ENCODE data around the gene DTX3L. TPM values are rescaled to one million over a fixed set of nuclear protein-coding genes. Genes with fewer than 3 reads are reported as not detected.

The DTX3L gene
- total RNA-seq, 1 experiment from 2014 or later = 41.7 TPM

DNA sequence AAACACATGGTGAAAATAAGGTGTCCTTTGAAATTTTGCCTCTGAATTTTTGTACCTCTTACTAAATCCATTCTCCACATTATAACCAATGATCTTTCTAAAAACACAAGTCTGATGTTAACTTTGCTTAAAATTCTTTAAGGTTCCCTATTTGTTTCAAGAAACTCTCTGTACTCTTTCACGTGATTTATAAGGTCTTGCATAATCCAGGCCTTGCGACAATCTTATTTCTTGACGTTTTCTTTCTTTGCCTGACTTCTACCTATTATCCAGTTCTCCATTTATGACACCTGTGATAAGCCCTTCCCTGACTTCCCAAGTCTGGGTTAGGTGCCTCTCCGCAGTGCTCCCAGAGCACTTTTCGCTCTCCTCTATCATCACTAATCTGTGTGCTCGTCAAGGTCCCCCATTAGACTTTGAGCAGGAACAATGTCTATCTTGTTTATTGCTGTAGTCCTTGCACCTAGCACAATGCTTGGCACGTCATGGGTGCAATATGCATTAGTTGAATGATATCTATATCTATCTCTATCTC, 25.1 kb upstream of the DTX3L start:
- CTCF ChIA-PET = no interaction called here
- Histone ChIP-seq H3F3A (ENCODE audit: insufficient read depth, low read depth) (peaks cover 16% of the 10 kb centered on the region), H3K27ac (no peak overlapping the region), H3K27me3 (ENCODE audit: insufficient read depth, low read depth) (no peaks in the 10 kb centered on the region), H3K4me3 (no peak overlapping the region), H3K4me1 (replicated peaks; ENCODE audit: insufficient read depth) (peaks cover 12% of the 10 kb centered on the region), H2AFZ (no peak overlapping the region), H3K9me2 (ENCODE audit: insufficient read depth) (no peaks in the 10 kb centered on the region), H4K20me1 (ENCODE audit: insufficient read depth) (no peaks in the 10 kb centered on the region), H3K4me2 (no peak overlapping the region), H3K79me2 (ENCODE audit: low read depth) (no peaks in the 10 kb centered on the region), H3K9me3 (ENCODE audit: insufficient read depth, low read depth) (no peaks in the 10 kb centered on the region; the same call in 1 of the 2 replicates), H3K36me3 (ENCODE audit: low read depth) (no peaks in the 10 kb centered on the region)
- POLR2A ChIA-PET (ENCODE audit: unreplicated experiment) = no interaction called here
- TF ChIP-seq EZH2 (IDR thresholded peaks at IDR 0.05; ENCODE audit: low read depth) = no peak
- TF ChIP-seq, protein P1, sequence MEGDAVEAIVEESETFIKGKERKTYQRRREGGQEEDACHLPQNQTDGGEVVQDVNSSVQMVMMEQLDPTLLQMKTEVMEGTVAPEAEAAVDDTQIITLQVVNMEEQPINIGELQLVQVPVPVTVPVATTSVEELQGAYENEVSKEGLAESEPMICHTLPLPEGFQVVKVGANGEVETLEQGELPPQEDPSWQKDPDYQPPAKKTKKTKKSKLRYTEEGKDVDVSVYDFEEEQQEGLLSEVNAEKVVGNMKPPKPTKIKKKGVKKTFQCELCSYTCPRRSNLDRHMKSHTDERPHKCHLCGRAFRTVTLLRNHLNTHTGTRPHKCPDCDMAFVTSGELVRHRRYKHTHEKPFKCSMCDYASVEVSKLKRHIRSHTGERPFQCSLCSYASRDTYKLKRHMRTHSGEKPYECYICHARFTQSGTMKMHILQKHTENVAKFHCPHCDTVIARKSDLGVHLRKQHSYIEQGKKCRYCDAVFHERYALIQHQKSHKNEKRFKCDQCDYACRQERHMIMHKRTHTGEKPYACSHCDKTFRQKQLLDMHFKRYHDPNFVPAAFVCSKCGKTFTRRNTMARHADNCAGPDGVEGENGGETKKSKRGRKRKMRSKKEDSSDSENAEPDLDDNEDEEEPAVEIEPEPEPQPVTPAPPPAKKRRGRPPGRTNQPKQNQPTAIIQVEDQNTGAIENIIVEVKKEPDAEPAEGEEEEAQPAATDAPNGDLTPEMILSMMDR (conservative IDR thresholded peaks at IDR 0.05) = no peak
- no TSS peak for BruUV-seq (replicated peaks)
- no peak for DNase-seq
- intact Hi-C loops (cut with micrococcal nuclease; ENCODE audit: unreplicated experiment) = no loop called here

DNA sequence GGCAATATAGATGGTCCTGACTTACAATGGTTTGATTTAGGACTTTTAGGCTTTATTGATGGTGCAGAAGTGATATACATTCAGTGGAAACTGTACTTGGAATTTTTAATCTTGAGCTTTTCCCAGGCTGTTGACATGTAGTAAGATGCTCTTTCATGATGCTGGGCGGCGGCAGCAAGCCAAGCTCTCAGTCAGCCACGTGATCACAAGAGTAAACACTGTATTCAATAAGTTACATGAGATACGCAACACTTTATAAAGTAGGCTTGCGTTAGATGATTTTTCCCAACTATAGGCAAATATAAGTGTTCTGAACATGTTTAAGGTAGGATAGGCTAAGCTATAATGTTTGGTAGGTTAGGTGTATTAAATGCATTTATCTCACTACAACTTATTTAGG, 18.0 kb upstream of the DTX3L start:
- Histone ChIP-seq H3F3A (ENCODE audit: insufficient read depth, low read depth) (no peaks in the 10 kb centered on the region), H3K36me3 (ENCODE audit: low read depth) (no peaks in the 10 kb centered on the region), H3K79me2 (ENCODE audit: low read depth) (no peaks in the 10 kb centered on the region), H3K4me1 (replicated peaks; ENCODE audit: insufficient read depth) (no peaks in the 10 kb centered on the region), H3K4me3 (no peak overlapping the region), H3K27me3 (ENCODE audit: insufficient read depth, low read depth) (no peaks in the 10 kb centered on the region), H3K4me2 (no peak overlapping the region), H3K9me2 (ENCODE audit: insufficient read depth) (no peaks in the 10 kb centered on the region), H2AFZ (no peak overlapping the region), H4K20me1 (ENCODE audit: insufficient read depth) (no peaks in the 10 kb centered on the region), H3K27ac (no peak overlapping the region), H3K9me3 (ENCODE audit: insufficient read depth, low read depth) (no peaks in the 10 kb centered on the region; the same call in 1 of the 2 replicates)
- DNase-seq = no peak
- no TSS peak for BruUV-seq (replicated peaks)
- intact Hi-C loops (cut with micrococcal nuclease; ENCODE audit: unreplicated experiment) = no loop called here
- TF ChIP-seq, protein P1 (conservative IDR thresholded peaks at IDR 0.05) = no peak
- TF ChIP-seq EZH2 (IDR thresholded peaks at IDR 0.05; ENCODE audit: low read depth) = no peak
- POLR2A ChIA-PET (ENCODE audit: unreplicated experiment) = interaction anchor here (0.6 kb wide), 1 partner anchor 556 kb away, joined by 5 read pairs; no protein-coding TSS in a partner anchor
- CTCF ChIA-PET = interaction anchor here (0.6 kb wide), 1 partner anchor 269 kb away, joined by 3 read pairs; no protein-coding TSS in a partner anchor

DNA sequence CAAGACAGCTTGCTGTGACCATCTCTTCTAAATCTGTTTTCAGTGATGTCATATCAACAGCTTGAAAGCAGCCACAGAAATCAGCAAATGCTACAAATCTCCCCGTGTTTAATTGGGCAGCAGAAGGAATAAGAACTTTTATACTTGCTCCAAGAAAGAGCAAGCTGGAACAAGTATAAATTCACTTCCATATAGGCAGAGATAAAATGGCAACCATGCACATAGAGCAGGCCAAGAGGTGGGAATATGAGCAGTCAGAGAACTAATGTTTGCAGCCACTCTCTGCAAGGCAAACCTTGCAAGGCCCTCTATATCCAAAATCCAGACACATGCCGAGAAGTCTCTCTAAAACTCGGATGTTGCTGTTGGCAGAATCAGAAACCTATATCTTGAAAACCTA, 16.1 kb upstream of the DTX3L start:
- H4K20me1 ChIP-seq (ENCODE audit: insufficient read depth) = no peaks in the 10 kb centered on the region
- no peak overlapping the region for H3K4me2 ChIP-seq
- intact Hi-C loops (cut with micrococcal nuclease; ENCODE audit: unreplicated experiment) = no loop called here
- no peak for TF ChIP-seq EZH2 (IDR thresholded peaks at IDR 0.05; ENCODE audit: low read depth)
- TF ChIP-seq, protein P1 (conservative IDR thresholded peaks at IDR 0.05) = no peak
- H3K27ac ChIP-seq = no peak overlapping the region
- H3K36me3 ChIP-seq (ENCODE audit: low read depth) = no peaks in the 10 kb centered on the region
- H3K79me2 ChIP-seq (ENCODE audit: low read depth) = no peaks in the 10 kb centered on the region
- no peak overlapping the region for H2AFZ ChIP-seq
- POLR2A ChIA-PET (ENCODE audit: unreplicated experiment) = interaction anchor here (0.5 to 1.0 kb wide), 2 partner anchors 133 to 137 kb away, joined by 3 to 6 read pairs; partner anchors contain the start of gene WDR5B
- DNase-seq = no peak
- no peaks in the 10 kb centered on the region for H3K4me1 ChIP-seq (replicated peaks; ENCODE audit: insufficient read depth)
- BruUV-seq (replicated peaks) = no TSS peak
- no peaks in the 10 kb centered on the region for H3F3A ChIP-seq (ENCODE audit: insufficient read depth, low read depth)
- CTCF ChIA-PET = interaction anchor here (1.1 kb wide), 1 partner anchor 51 kb away, joined by 3 read pairs; no protein-coding TSS in a partner anchor
- H3K9me3 ChIP-seq (ENCODE audit: insufficient read depth, low read depth) = no peaks in the 10 kb centered on the region; the same call in 1 of the 2 replicates
- H3K4me3 ChIP-seq = no peak overlapping the region
- no peaks in the 10 kb centered on the region for H3K9me2 ChIP-seq (ENCODE audit: insufficient read depth)
- H3K27me3 ChIP-seq (ENCODE audit: insufficient read depth, low read depth) = no peaks in the 10 kb centered on the region
